ENCODE results near the gene EIF2AK3. TPM values are rescaled to one million over a fixed set of nuclear protein-coding genes. Genes with fewer than 3 reads are reported as not detected.

Gene EIF2AK3
- total RNA-seq, 1 experiment from 2014 or later = 11.3 TPM

DNA sequence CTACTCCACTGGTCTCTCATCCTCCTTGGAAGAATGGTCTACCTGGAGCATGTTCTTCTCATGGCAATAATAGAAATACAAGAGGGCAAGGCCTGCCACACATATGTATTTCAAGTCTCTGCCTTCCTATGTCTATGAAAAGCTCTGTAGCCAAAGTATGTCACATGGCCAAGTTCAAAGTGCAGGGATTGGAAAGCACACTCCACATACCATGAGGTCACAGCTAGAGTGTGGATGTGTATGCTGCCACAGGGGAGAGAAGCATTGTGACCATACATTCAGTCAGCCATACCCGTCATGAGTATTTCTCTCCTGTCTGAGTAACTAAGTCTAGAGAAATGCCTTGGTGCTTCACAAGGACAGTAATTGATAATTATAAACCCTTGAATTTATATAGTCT, 8.8 kb upstream of the EIF2AK3 start:
- H3K9me3 ChIP-seq (ENCODE audit: control insufficient read depth, insufficient read depth, low read depth, low read length) = no peaks in the 10 kb centered on the region
- H3K36me3 ChIP-seq (ENCODE audit: control insufficient read depth, insufficient read depth, low read length) = no peaks in the 10 kb centered on the region
- intact Hi-C loops (cut with micrococcal nuclease; ENCODE audit: unreplicated experiment) (no loop called here), in situ Hi-C loops (cut with HindIII; ENCODE audit: low pct_unique_long_range_greater_than_20kb, low sequenced_read_pairs) (no loop called here)
- DNase-seq (ENCODE audit: low read depth, low spot score) (no peak), ATAC-seq (no peak)
- H3K4me3 ChIP-seq (ENCODE audit: low read depth in 2 of 2, low read length in 2 of 2) = no peak overlapping the region
- no peaks in the 10 kb centered on the region for H3K4me1 ChIP-seq (ENCODE audit: control insufficient read depth, insufficient read depth, low read length)
- no peak overlapping the region for H3K27ac ChIP-seq (ENCODE audit: low read length)
- ChIA-PET POLR2A (no interaction called here), CTCF (no interaction called here)
- TF ChIP-seq TCF7L2 (IDR thresholded peaks at IDR 0.05; ENCODE audit: low read depth, low read length) (no peak), POLR2AphosphoS5 (IDR thresholded peaks at IDR 0.05; ENCODE audit: low read depth, low read length) (no peak), SIN3A (IDR thresholded peaks at IDR 0.05; ENCODE audit: borderline replicate concordance, insufficient read depth, low read depth, low read length) (no peak)
- TF ChIP-seq, protein P1, sequence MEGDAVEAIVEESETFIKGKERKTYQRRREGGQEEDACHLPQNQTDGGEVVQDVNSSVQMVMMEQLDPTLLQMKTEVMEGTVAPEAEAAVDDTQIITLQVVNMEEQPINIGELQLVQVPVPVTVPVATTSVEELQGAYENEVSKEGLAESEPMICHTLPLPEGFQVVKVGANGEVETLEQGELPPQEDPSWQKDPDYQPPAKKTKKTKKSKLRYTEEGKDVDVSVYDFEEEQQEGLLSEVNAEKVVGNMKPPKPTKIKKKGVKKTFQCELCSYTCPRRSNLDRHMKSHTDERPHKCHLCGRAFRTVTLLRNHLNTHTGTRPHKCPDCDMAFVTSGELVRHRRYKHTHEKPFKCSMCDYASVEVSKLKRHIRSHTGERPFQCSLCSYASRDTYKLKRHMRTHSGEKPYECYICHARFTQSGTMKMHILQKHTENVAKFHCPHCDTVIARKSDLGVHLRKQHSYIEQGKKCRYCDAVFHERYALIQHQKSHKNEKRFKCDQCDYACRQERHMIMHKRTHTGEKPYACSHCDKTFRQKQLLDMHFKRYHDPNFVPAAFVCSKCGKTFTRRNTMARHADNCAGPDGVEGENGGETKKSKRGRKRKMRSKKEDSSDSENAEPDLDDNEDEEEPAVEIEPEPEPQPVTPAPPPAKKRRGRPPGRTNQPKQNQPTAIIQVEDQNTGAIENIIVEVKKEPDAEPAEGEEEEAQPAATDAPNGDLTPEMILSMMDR (IDR thresholded peaks at IDR 0.05) = no peak
- TF ChIP-seq, protein P2, sequence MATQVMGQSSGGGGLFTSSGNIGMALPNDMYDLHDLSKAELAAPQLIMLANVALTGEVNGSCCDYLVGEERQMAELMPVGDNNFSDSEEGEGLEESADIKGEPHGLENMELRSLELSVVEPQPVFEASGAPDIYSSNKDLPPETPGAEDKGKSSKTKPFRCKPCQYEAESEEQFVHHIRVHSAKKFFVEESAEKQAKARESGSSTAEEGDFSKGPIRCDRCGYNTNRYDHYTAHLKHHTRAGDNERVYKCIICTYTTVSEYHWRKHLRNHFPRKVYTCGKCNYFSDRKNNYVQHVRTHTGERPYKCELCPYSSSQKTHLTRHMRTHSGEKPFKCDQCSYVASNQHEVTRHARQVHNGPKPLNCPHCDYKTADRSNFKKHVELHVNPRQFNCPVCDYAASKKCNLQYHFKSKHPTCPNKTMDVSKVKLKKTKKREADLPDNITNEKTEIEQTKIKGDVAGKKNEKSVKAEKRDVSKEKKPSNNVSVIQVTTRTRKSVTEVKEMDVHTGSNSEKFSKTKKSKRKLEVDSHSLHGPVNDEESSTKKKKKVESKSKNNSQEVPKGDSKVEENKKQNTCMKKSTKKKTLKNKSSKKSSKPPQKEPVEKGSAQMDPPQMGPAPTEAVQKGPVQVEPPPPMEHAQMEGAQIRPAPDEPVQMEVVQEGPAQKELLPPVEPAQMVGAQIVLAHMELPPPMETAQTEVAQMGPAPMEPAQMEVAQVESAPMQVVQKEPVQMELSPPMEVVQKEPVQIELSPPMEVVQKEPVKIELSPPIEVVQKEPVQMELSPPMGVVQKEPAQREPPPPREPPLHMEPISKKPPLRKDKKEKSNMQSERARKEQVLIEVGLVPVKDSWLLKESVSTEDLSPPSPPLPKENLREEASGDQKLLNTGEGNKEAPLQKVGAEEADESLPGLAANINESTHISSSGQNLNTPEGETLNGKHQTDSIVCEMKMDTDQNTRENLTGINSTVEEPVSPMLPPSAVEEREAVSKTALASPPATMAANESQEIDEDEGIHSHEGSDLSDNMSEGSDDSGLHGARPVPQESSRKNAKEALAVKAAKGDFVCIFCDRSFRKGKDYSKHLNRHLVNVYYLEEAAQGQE (IDR thresholded peaks at IDR 0.05; ENCODE audit: insufficient read depth in 1 of 2, low read depth in 2 of 2, low read length in 1 of 2) = no peak
- H3K27me3 ChIP-seq (ENCODE audit: control insufficient read depth, insufficient read depth, low read length) = no peaks in the 10 kb centered on the region
- no TSS peak for BruUV-seq (replicated peaks)

DNA sequence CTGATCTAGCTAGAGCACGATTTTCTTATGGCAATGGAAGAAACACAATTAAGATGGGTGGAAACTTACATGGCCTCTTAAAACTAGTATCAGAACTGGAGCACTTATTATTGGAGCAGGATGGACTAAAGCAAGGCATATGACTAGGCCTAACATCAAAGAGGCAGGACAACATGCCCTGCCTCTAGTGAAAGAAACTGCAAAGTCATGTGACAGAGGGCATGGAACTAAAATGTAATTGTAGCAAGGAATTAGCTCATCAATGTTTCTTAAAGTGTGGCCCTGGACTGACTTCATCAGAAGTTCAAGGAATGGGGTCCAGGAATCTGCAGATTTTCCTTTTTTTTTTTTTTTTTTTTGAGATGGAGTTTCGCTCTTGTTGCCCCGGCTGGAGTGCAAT, 5.3 kb upstream of the EIF2AK3 start:
- POLR2A ChIA-PET = no interaction called here
- CTCF ChIA-PET = no interaction called here
- ATAC-seq (no peak), DNase-seq (ENCODE audit: low read depth, low spot score) (no peak)
- intact Hi-C loops (cut with micrococcal nuclease; ENCODE audit: unreplicated experiment) (no loop called here), in situ Hi-C loops (cut with HindIII; ENCODE audit: low pct_unique_long_range_greater_than_20kb, low sequenced_read_pairs) (no loop called here)
- H3K9me3 ChIP-seq (ENCODE audit: control insufficient read depth, insufficient read depth, low read depth, low read length) = no peaks in the 10 kb centered on the region
- no peak overlapping the region for H3K27ac ChIP-seq (ENCODE audit: low read length)
- H3K27me3 ChIP-seq (ENCODE audit: control insufficient read depth, insufficient read depth, low read length) = no peaks in the 10 kb centered on the region
- H3K4me1 ChIP-seq (ENCODE audit: control insufficient read depth, insufficient read depth, low read length) = peaks cover 10% of the 10 kb centered on the region
- H3K36me3 ChIP-seq (ENCODE audit: control insufficient read depth, insufficient read depth, low read length) = no peaks in the 10 kb centered on the region; the same call in 1 of the 2 replicates
- no peak overlapping the region for H3K4me3 ChIP-seq (ENCODE audit: low read depth in 2 of 2, low read length in 2 of 2)
- TF ChIP-seq, protein P1 (IDR thresholded peaks at IDR 0.05) = no peak
- TF ChIP-seq POLR2AphosphoS5 (IDR thresholded peaks at IDR 0.05; ENCODE audit: low read depth, low read length) (no peak), SIN3A (IDR thresholded peaks at IDR 0.05; ENCODE audit: borderline replicate concordance, insufficient read depth, low read depth, low read length) (no peak), TCF7L2 (IDR thresholded peaks at IDR 0.05; ENCODE audit: low read depth, low read length) (no peak)
- TF ChIP-seq, protein P2 (IDR thresholded peaks at IDR 0.05; ENCODE audit: insufficient read depth in 1 of 2, low read depth in 2 of 2, low read length in 1 of 2) = no peak
- no TSS peak for BruUV-seq (replicated peaks)

Measured in Panc1 (cell line).